HEK293T (cell line): ENCODE data around the gene CDC42EP2.

Source experiments
- BHLHE40 ChIP-seq: fragments of 450-650 bp; IDR thresholded peaks from 2 replicates; pipeline ENCODE4 v1.6.1; 2016; ENCODE audit warnings: mild to moderate bottlenecking, moderate library complexity, borderline replicate concordance
- ELF4 ChIP-seq: fragments of 450-650 bp; IDR thresholded peaks from 2 replicates; pipeline ENCODE4 v1.6.1; 2017; ENCODE audit warnings: antibody characterized with exemption
- FOXA1 ChIP-seq: fragments of 450-650 bp; IDR thresholded peaks from 2 replicates; pipeline ENCODE4 v1.6.1; 2016; ENCODE audit warnings: mild to moderate bottlenecking
- FOXK2 ChIP-seq: fragments of 450-650 bp; IDR thresholded peaks from 2 replicates; pipeline ENCODE4 v1.6.1; 2016; ENCODE audit warnings: mild to moderate bottlenecking
- FOXM1 ChIP-seq: fragments of 450-650 bp; IDR thresholded peaks from 2 replicates; pipeline ENCODE4 v1.6.1; 2017; ENCODE audit warnings: mild to moderate bottlenecking, borderline replicate concordance
- HDGF ChIP-seq: fragments of 450-650 bp; IDR thresholded peaks from 2 replicates; pipeline ENCODE4 v1.6.1; 2017; ENCODE audit warnings: antibody characterized with exemption, borderline replicate concordance
- NFRKB ChIP-seq: fragments of 450-650 bp; IDR thresholded peaks from 2 replicates; pipeline ENCODE4 v1.6.1; 2016; ENCODE audit warnings: mild to moderate bottlenecking, moderate library complexity
- SP1 ChIP-seq: fragments of 450-650 bp; IDR thresholded peaks from 2 replicates; pipeline ENCODE4 v1.6.1; 2017
- SUZ12 ChIP-seq: fragments of 450-650 bp; IDR thresholded peaks from 2 replicates; pipeline ENCODE4 v1.6.1; 2016; ENCODE audit warnings: mild to moderate bottlenecking
- TARDBP ChIP-seq: fragments of 450-650 bp; IDR thresholded peaks from 2 replicates; pipeline ENCODE4 v1.6.1; 2016
- ZNF384 ChIP-seq: fragments of 450-650 bp; IDR thresholded peaks from 2 replicates; pipeline ENCODE4 v1.6.1; 2016

GRCh38 chr11:65303555-65303954 is 11.1 kb upstream of the CDC42EP2 start:
- TF ChIP-seq ZNF384 (no peak), SP1 (no peak), FOXM1 (no peak), ELF4 (no peak), BHLHE40 (no peak), FOXK2 (no peak), HDGF (no peak), TARDBP (no peak), NFRKB (no peak), SUZ12 (no peak), FOXA1 (no peak)
